SK-N-MC (cell line): ENCODE results near the gene C1RL.

Experiments used
- EZH2 ChIP-seq: fragments of 200-600 bp; sonication (generic); IDR thresholded peaks from one replicate; pipeline ENCODE4 v1.6.1; 2017; ENCODE audit warnings: antibody characterized with exemption
- POLR2AphosphoS5 ChIP-seq: IDR thresholded peaks from 2 replicates; pipeline ENCODE4 v1.6.1; 2012; ENCODE audit warnings: mild to moderate bottlenecking, low read depth, low read length, borderline replicate concordance

DNA sequence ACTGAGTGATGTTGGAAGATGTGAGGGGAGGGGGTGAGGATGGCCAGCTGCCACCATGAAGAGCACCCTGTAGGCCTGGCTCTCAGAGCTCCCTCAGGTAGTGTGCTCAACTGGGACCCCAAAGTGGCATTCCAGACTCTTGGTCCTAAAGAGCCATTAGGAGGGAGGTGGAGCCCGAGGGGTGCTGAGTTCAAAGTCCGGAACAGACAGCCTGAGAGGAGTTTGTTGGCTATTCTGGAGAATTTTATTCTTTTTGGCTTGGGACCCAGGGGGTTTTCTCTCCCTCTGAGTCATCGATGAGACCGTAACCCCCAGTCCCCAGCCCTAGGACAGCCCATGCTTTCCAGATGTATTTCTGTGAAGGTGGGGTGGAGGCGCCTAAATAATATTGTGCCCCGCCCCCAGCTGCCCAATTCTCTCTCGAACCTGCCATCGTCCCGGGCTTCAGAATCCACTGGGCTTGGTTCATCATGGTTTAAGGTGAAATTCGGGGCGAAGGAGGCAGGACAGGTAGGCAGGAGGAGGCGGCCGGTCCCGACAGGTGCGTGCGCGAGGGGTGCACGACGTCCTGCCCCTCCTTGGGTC is 20.4 kb upstream of the C1RL start:
- TF ChIP-seq EZH2 (no peak), POLR2AphosphoS5 (no peak)
